AG10803 (cell line): ENCODE results near the gene TRPV4.

Experiments
- DNase-seq: peaks from one replicate; pipeline ENCODE4 v3.0.0; 2010; ENCODE audit warnings: low read depth
- H3K4me3 ChIP-seq: 2 replicates; pipeline ENCODE4 v1.5.1; 2011; ENCODE audit warnings: mild to moderate bottlenecking, low read length, control low read depth
- TF ChIP-seq, protein P1 (sequence below): conservative IDR thresholded peaks from 2 replicates; pipeline ENCODE4 v1.5.1; 2011; ENCODE audit warnings: mild to moderate bottlenecking, low read length, control low read depth, inconsistent platforms

The TRPV4 gene

DNA sequence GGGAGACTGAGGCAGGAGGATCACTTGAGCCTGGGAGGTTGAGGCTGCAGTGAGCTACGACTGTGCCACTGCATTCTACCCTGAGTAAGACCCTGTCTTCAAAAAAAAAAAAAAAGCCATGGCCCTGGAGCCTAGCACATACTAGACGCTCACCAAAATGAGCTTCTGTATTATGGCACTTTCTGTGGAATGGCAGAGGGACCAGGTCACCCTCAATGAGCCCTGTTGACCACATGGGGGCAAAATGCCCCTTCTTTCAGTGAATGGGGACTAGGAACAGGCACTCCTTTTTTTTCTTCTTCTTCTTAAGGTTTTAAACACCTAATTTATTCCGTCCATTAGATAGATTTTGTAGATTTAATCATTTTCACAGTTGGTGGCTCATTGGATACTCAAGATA is 69.1 kb downstream of the TRPV4 start:
- TF ChIP-seq, protein P1, sequence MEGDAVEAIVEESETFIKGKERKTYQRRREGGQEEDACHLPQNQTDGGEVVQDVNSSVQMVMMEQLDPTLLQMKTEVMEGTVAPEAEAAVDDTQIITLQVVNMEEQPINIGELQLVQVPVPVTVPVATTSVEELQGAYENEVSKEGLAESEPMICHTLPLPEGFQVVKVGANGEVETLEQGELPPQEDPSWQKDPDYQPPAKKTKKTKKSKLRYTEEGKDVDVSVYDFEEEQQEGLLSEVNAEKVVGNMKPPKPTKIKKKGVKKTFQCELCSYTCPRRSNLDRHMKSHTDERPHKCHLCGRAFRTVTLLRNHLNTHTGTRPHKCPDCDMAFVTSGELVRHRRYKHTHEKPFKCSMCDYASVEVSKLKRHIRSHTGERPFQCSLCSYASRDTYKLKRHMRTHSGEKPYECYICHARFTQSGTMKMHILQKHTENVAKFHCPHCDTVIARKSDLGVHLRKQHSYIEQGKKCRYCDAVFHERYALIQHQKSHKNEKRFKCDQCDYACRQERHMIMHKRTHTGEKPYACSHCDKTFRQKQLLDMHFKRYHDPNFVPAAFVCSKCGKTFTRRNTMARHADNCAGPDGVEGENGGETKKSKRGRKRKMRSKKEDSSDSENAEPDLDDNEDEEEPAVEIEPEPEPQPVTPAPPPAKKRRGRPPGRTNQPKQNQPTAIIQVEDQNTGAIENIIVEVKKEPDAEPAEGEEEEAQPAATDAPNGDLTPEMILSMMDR = no peak
- no peak for DNase-seq
- no peak overlapping the region for H3K4me3 ChIP-seq

DNA sequence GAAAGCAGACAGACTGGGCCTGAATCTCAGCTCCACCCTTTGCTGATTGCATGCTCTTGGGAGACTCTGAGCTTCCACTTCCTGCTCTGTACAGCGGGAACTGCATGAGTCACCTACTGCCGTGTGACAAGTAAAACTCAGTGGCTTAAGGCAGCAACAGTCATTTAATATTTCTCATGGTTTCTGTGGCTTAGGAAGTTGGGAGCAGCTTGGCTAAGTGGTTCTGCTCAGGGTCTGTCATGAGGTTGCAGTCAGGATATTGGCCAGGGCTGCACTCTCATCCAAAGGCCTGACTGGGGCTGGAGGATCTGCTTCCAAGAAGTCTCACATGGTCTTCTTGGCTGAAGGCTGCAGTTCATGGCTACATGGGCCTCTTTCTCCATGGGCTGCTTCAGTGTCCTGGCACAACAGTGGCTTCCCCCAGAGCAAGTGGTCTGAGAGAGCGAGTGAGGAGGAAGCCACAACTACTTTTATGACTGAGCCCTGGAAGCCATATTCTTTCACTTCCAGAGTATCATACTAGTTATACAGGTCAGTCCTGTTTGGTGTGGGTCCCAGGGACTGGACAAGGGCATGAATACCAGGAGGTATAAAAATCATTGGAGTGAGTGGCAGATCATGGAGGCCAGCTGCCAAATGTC is 69.9 kb downstream of the TRPV4 start:
- DNase-seq = peak; percentile 38
- TF ChIP-seq, protein P1 = no peak
- no peak overlapping the region for H3K4me3 ChIP-seq

DNA sequence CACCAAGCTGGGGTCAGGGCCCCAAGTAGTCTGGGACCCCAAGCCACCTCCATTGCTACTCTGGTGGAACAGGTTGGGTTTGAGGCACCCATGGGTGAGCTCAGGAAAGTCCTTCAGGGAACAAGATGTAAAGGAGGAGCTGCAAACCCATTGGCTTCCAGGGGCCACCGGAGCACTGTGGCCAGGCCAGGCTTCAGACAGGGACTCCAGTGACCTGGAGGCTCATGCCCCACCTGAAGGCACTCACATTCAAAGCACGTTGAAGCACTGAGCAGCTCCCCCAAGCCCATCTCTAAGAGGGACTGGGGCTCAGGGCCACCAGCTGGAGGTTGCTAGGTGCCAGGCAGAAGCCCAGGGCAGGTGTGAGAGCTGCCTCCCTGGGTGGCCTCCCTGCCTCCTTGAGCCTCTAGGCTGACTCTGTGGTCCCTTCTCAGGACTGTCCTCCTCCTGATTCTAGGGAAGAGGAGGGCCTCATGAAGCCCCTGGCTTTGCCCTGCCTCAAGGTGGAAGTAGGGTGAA is 70.5 kb downstream of the TRPV4 start:
- TF ChIP-seq, protein P1 = no peak
- no peak for DNase-seq
- H3K4me3 ChIP-seq = no peak overlapping the region

DNA sequence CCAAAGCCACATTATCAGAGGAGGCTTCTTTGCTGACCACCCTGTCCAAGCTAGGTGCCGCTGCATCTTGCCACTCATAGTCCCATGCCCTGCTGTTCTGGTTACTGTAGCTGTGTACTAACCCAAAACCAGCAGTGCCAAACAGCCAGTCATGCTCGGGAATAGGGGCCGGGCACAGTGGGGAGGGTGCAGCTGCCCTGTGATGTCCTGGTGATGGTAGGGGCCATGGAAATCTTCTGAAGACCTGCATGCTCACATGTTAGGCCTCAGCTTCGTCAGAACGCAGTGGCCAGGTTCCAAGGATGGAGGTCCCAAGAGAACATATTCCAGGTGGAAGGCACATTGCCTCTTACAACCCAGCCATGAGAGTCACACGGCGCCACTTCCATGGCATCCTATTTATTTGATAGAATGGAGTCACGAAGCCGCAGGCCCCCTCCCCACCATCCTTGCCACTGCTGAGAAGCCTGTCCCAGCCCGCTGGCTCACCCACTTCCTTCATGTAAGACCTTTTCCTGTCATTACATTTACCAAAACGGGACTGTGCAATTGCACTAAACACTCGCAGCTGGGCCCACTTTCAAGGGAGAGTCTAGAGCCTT is 71.0 kb downstream of the TRPV4 start:
- no peak for DNase-seq
- no peak overlapping the region for H3K4me3 ChIP-seq
- TF ChIP-seq, protein P1 = no peak

DNA sequence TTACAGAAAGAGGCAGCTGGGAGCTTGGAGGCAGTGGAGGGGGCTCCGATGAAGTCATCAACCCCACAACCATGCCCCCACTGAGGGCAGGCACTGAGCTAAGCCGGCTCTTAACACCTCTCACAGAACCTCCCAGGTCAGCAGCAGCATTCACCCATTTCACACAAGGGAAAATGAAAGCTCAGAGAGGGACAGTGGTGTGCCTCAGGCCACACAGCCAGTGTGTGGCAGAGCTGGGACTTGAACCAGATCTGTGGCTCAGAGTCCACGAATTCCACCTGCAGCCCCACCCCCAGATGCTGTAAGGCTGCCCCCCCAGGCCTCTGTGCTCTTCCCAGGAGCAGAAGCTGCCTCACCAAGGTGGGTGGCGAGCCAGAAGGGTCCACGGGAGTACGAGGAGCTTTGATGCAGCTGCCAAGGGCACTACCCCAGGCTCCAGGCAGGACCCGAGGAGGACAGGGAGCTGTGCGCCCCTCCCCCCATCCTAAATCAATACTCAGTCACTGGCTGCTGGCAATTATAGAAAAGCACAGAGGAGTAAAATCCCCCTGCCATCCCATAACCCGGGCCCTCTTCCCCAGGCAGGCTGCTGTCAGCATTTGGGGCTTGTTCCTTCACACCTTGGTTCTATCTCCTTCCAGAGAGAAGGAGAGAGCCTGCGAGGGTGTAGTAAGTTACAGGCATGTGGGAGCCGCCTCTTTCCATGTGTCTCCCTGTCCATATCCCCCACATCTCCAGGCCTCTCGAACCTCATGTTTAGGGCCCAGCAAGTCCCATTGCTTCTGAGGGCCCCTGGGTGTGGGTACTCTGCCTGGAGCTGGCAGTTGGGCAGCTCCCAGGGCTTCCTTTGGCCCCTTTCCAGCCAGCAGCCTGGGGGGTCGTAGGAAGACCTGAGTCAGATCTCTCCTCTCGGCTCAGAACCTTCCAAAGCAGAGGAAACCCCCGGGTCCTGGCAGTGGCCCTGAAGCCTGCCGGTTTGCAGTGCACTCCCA is 72.0 kb downstream of the TRPV4 start:
- no peak for DNase-seq
- TF ChIP-seq, protein P1 = no peak
- H3K4me3 ChIP-seq = no peak overlapping the region

DNA sequence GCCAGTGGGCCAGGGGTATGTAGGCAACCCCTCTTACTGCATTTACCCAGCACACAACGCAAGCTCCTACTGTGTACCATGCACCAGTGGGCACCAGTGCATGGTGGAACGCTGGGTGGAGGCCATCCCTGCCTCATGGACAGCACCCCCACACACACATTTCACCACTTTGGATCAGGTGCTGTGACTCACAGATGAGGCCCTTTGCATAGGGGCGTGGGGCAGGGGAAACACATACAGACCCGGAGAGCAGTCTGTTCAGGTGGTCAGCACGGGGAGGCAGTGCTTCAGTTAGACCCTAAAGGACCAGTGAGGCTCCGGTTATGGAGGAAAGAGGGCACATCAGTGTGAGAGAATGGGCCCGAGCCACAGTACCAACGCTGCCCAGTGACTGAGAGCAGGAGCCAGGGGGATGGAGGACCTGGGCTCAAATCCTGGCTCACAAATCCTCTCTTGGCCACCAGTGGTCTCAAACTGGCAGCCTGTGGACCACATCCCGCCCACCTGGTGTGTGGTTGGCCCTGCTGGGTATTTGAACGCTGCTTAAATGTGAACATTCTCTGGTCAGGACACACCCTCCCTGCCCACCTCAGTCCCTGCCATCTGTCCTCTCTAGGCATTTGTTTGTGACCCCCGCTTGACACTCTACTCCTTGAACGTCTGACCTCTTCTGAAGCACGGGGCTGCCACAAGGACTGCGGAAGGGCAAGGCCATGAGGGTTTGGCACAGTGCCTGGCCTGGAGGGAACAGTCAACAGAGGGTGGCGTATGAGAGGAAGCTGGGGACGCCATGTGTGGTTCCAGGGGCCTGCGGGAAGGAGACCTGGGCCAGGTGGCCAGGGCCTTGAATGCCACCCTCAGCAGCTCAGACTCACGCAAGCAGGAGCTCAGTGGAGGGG is 72.9 kb downstream of the TRPV4 start:
- no peak for DNase-seq
- TF ChIP-seq, protein P1 = no peak

More for the DNA sequence above, 72.9 kb downstream of the TRPV4 start:
- H3K4me3 ChIP-seq = no peak overlapping the region
